Lower leg skin (tissue), 4 donors: ENCODE measurements around the gene BCAS4. TPM values are rescaled to one million over a fixed set of nuclear protein-coding genes. Genes with fewer than 3 reads are reported as not detected.

Experiments used
- DNase-seq, 2 donors: peaks; one replicate each; pipeline ENCODE4 v3.0.0-alpha.2; 2019; ENCODE audit warnings: low spot score in 2 of 2
- H3K4me3 ChIP-seq: fragments of 200-600 bp; sonication (generic); 2 replicates; pipeline ENCODE4 v1.5.1; 2017; ENCODE audit warnings: mild to moderate bottlenecking, low read depth; ENCODE audit not compliant: poor library complexity, severe bottlenecking
- POLR2A ChIP-seq, 2 donors: fragments of 450-650 bp; IDR thresholded peaks; one replicate each; pipeline ENCODE4 v1.6.1; 2016 to 2017; ENCODE audit warnings: antibody characterized with exemption in 2 of 2, mild to moderate bottlenecking in 1 of 2, moderate library complexity in 1 of 2
- WGBS, 2 donors: methylation state at CpG; one replicate each; pipeline ENCODE4 v1.1.5; 2018; 5-methylcytosine and 5-hydroxymethylcytosine counted together
- intact Hi-C: fragments of 100-400 bp; cut with DNase I; formaldehyde crosslinking; loops from one replicate; pipeline ENCODE4 v1.15.0; 2023; ENCODE audit warnings: low total_unique reads
- total RNA-seq, 4 donors: library from RNA; depleted of rRNA; stranded (reverse); fragments of >200 nt; gene quantifications; one replicate each; pipeline ENCODE4 v1.1.0, GENCODE V29; 2016
- TF ChIP-seq, protein P1 (sequence below), 3 donors: fragments of 450-650 bp; IDR thresholded peaks; one replicate each; pipeline ENCODE4 v1.5.1; 2016; ENCODE audit warnings: antibody characterized with exemption in 3 of 3, mild to moderate bottlenecking in 3 of 3, moderate library complexity in 2 of 3

Gene BCAS4
- total RNA-seq, 4 donors from 2014 or later: 1.3 to 7.7 (median 3.5) TPM

DNA sequence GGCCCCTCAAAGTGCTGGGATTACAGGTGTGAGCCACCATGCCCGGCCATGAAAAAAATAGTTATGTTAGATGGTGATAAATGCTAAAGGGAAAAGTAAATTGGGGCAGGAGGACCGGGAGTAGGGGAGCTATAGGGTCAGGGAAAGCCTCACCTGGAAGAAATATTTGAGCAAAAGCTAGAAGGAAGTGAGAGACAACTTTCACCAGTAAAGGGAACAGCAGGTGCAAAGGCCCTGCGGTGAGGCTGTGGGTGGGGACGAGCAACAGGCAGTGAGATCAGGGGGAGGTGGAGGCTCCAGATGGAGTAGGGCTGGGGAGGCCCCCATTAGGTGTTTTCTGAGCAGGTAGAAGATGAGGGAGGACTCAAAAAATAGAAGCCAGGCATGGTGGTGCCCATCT is 16.0 kb downstream of the BCAS4 start:
- intact Hi-C loops: no loop called here
- WGBS, 2 donors: 96% methylated on average over 4 of the region's 4 CpGs
- no peak overlapping the region for H3K4me3 ChIP-seq
- TF ChIP-seq, protein P1, sequence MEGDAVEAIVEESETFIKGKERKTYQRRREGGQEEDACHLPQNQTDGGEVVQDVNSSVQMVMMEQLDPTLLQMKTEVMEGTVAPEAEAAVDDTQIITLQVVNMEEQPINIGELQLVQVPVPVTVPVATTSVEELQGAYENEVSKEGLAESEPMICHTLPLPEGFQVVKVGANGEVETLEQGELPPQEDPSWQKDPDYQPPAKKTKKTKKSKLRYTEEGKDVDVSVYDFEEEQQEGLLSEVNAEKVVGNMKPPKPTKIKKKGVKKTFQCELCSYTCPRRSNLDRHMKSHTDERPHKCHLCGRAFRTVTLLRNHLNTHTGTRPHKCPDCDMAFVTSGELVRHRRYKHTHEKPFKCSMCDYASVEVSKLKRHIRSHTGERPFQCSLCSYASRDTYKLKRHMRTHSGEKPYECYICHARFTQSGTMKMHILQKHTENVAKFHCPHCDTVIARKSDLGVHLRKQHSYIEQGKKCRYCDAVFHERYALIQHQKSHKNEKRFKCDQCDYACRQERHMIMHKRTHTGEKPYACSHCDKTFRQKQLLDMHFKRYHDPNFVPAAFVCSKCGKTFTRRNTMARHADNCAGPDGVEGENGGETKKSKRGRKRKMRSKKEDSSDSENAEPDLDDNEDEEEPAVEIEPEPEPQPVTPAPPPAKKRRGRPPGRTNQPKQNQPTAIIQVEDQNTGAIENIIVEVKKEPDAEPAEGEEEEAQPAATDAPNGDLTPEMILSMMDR (IDR thresholded peaks at IDR 0.05): no peak
- TF ChIP-seq POLR2A (IDR thresholded peaks at IDR 0.05): no peak
- no peak for DNase-seq

DNA sequence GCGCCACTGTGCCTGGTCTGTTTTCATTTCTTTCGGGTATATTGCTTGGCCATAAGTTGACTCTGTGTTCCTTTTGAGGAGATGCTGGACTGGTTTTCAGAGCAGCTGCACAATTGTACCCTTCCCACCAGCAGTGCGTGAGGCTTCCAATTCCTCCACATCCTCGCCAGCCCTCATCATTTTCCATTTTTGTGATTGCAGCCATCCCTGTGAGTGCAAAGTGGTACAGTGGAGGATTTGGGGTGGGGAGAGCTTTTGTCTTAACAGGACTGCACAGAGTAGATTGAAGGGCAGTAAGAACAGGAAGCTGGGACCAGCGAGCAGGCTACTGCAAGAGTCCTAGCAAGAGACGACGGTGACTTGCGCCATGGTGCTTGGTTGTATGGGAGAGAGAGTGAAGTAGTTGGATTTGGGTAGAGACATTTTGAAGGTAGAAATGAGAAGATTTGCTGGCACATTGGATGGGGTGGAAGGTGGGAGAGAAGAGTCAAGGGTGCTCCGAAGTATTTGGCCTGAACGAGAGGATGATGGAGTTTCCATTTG is 18.3 kb downstream of the BCAS4 start:
- no peak overlapping the region for H3K4me3 ChIP-seq
- intact Hi-C loops: no loop called here
- TF ChIP-seq, protein P1 (IDR thresholded peaks at IDR 0.05): no peak
- no peak for TF ChIP-seq POLR2A (IDR thresholded peaks at IDR 0.05)
- no peak for DNase-seq
- WGBS, 2 donors: 93 to 95% methylated on average over 10 of the region's 10 CpGs

DNA sequence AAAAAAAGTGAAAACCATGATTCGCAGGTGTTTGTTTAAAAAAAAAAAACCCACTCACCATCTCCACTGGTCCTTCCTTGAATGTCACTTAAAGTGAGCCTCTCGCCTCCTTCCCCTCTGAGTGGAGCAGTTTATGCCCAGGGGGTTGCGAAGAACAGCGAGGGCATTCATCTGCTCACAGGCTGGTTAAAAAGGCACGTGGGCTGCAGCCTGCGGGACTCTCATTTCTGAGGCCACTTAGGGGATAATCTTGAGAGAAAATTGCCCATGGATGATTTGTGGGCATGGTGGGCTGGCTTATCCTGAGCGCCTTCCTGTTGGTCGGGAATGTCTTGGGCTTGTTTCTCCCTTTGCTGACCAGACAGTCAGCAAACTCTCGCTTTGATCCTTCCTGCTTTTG is 18.9 kb downstream of the BCAS4 start:
- no peak overlapping the region for H3K4me3 ChIP-seq
- no peak for TF ChIP-seq POLR2A (IDR thresholded peaks at IDR 0.05)
- TF ChIP-seq, protein P1 (IDR thresholded peaks at IDR 0.05): no peak
- DNase-seq: no peak
- WGBS, 2 donors: 75 to 83% methylated on average over 9 of the region's 9 CpGs
- intact Hi-C loops: no loop called here

DNA sequence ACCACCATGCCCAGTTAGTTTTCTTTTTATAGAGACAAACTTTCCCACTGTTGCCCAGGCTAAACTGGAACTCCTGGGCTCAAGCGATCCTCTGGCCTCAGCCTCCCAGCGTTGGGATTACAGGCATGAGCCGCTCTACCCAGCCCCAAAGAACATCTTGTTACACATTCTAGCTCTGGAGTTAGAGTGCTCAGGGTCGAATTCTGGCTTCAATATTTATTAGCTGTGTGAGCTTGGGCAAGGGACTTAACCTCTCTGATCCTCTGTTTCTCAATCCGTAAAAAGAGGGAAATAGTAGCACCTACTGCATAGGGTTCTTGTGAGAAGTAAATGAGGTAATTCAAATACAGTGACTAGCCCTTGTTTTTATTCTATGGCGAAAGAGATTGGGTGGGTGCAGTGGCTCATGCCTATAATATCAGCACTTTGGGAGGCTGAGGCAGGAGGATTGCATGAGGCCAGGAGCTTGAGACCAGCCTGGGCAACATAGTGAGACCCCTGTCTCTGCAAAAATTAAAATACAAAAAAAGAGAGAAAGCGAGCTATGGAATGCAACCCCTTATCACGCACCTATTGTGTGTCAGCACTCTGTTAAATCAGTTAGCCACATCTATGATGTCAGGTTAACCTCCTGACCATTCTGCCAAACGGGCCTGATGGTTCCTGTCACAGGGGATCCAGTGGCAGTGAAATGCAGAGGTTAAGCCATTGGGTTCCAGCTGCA is 19.7 kb downstream of the BCAS4 start:
- 85 to 87% methylated on average over 9 of the region's 9 CpGs for WGBS, 2 donors
- no peak for DNase-seq
- TF ChIP-seq, protein P1 (IDR thresholded peaks at IDR 0.05): no peak
- no peak for TF ChIP-seq POLR2A (IDR thresholded peaks at IDR 0.05)
- intact Hi-C loops: no loop called here
- no peak overlapping the region for H3K4me3 ChIP-seq

DNA sequence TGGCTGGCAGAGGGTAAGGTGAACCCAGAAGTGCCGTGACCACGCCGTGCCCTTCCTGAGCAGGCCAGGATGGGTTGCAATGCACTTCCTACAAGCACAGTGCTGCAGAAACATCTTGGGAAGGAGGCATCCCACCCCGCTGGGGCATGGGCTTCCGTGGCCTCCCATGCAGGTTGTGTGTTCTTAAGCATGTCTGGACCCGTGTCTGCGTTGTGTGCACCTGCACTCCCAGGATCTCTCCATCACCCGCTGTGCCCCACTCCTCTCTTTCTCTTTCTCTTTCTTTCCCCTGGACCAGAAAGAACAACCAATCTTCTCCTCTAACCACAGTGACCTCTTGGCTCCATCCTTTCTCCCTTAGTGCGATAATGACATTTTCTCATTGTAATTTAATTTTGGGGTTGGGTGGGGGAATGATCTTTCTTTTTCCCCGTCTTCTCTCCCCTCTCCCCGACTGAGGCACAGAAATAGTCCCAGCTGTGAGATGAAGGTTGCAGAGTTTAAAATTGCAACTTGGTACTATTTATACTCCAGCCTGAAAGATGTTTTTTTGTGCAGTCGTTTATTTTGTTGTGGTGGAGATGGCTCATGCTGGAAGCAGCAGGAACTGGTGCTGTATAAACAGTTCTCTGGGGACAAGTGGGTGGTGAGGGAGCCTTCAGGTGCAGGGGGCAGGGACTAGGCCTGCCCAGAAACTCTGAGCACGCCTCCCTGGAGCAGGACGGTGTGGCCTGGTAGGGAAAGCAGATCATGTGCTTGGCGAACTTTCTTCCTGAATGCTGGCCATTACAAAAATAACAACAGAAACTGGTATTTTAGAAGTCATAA is 20.5 kb downstream of the BCAS4 start:
- 66 to 70% methylated on average over 15 of the region's 15 CpGs for WGBS, 2 donors
- DNase-seq: no peak
- TF ChIP-seq, protein P1 (IDR thresholded peaks at IDR 0.05): no peak
- TF ChIP-seq POLR2A (IDR thresholded peaks at IDR 0.05): no peak
- intact Hi-C loops: no loop called here
- H3K4me3 ChIP-seq: no peak overlapping the region
